Muscle of back (tissue), 11 donors: Measurements from ENCODE around the gene SLC4A7. TPM values are rescaled to one million over a fixed set of nuclear protein-coding genes. Genes with fewer than 3 reads are reported as not detected.
A peak's percentile ranks its signal among the peaks of the same experiment; 100 is the strongest.
"Not testable (repeated sequence)": the region's sequence is repeated elsewhere in the genome, so short reads cannot be mapped to it uniquely, and the experiment has no call there.

Experiments used
- DNase-seq, 3 donors: peaks; one replicate each; pipeline versions ENCODE4 v3.0.0 to v3.0.0-alpha.2; 2013
- polyA plus RNA-seq, 10 donors: library from polyadenylated mRNA; unstranded; fragments of 120-200 nt; gene quantifications; one replicate each; pipeline ENCODE4 v1.2.1, GENCODE V29; 2013; ENCODE audit not compliant: insufficient read length in 10 of 10

Gene SLC4A7
- polyA plus RNA-seq, 10 donors, result 9.8 to 19.5 (median 14.0) TPM

DNA sequence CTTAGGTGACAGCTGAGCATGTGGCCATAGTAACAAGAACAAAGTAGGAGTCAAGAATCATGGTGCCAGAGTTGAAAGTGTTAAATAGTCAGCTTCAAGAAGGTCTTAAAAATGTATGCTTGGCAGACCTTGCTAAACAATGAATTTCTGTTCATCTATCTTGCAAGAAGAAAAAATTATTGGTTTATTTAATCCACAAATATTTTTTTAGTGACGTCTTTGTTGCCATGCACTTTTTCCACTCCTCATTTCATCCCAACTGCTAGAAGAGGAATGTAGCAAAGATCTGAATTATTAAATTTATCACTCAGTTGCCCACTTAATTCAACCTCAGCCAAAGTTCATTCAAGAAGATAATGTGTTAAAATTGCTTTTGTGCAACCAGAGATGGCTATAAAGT, 3.2 kb upstream of the SLC4A7 start:
- DNase-seq, result peak in 1 of 3 donors; percentile 30

- DNase-seq, result no peak
Observed at GRCh38 chr3:27486336-27486735, 2.2 kb upstream of the SLC4A7 start.

DNA sequence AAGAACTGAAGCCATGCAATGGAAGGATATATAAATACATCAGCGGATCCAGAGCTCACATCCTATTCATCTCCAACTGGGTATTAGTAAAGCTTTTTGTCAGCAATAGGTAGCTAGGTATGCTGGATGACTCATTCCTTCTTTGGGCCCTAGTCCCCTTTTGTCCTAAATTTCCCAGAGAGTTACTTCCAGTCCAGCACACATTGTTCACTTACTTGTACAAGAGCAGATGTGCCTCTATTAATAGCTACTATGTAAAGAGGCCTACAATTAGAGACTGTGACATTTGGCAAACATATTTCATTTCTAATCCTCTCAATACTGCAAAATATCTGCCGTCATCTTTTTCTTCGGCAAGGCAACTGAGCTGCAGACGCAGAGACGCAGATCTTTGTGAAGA, 1.7 kb upstream of the SLC4A7 start:
- peak in 1 of 3 donors; percentile 65 for DNase-seq

DNA sequence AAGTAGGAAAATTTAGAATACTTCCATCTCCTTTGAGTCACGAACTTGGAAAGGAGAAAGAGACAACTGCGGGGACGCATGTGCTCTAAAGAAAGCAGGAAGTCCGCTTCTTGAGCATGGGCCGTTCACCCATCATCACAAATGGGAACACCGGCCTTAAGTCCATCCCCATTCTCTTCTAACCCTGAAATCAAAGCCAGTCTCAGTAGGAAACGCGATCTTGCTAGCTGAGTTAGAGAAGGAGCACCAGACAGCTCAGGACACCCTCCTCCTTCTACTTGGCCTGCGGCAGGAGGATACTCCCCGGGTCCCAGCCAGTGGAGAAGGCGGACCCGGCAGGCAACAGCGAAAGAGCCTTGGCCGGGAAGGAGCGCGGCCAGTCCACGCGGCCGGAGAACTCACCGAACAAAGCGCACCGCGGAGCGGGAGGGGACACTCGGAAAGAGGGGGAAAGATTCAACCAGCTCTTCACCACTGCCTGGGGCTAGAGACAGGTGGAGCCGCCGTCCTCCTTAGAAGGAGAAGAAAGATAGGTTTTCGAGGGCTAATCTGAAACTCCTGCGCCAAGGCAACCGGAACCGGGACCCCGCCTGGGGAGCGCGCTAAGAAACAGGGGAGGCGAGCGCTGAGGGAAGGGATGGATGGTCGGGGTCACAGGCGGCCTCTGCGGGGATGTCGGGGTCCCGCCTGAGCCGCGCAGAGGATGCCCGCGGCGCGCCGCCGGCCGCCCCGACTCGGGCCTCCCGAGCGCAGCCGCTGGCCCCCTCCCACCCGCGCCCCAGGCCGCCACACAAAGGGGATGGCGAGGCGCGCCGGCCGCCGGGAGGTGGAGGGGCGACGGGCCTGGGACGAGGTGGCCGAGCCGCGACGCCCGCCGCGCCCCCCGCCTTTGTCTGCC, 818 bp downstream of the SLC4A7 start:
- peak; percentile 68 to 92 (median 78) for DNase-seq

DNA sequence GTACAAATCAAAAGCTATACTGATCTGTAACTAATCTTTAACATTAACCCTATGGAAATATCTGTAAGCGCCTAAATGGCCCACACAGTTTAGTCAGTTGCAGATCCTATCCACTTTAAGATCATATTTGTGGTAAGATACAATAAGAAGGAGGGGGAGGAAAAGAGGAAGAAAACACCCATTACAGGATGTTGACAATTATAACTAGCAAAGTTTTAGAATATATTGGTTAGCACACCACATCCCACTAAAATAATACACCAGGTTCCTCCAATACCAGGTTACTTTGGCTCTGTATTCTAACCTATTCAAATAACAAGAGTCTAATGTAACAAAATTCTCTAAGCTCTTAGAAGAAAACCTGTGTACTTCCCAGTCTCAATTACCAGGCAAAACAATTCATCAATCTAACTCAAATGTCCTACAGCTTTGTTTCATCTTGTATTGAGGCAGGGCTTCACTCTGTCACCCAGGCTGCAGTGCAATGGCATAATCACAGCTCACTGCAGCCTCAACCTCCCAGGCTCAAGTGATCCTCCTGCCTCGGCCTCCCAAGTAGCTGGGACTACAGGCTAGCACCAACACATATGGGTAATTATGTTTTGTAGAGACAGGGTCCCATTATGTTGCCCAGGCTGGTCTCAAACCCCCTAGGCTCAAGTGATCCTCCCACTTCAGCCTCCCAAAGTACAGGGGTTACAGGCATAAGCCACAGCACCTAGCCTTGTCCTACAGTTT, 4.2 kb downstream of the SLC4A7 start:
- DNase-seq, result no peak

DNA sequence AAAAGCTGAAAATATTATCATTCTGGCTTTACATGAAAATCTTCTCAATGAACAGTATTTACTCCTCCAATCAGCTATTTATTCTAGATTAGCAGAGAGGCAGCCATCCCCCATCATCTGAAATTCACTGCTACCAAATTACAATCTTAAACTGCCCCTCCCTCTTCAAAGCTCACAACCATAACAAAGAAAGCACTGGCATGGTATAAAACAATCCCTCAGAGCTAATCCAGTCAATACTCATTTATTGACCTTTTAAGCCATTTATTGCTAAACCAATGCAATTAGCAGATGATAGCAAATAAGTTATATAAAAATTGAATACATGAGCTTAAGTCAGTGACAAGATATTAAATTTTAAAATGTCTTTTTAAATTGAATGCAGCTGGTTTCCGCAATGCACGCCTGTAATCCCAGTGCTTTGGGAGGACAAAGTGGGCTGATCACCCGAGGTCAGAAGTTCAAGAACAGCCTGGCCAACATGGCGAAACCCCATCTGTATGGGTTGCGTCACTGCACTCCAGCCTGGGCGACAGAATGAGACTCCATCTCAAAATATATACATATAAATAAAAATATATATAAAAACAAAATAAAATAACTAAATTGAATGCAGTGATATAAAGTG, 12.1 kb downstream of the SLC4A7 start:
- peak in 2 of 3 donors; percentile 29 to 67 for DNase-seq

DNA sequence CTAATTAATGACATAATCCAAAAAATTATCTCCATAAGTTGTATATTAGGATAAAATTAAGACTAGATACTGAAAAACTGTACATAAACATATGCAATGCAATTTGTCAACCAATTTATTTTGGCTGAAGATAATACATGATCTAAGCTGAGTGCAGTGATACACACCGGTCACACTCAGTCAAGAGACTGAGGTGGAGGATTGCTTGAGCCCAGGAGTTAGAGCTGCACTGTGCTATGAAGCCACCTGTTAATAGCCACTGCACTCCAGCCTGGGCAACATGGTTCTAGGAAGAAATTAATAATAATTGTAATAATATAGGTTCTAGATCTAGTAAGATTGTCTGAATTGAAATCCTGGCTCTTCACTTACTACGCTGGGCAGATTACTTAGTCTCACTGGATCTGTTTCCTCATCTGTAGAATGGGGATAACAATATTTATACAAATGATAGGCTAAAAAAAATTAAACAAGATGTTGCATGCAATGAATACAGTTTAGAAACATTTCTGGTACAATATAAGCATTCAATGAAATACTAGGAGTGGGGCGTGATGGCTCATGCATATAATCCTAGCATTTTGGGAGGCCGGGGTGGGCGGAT, 15.8 kb downstream of the SLC4A7 start:
- DNase-seq, result no peak

GRCh38 chr3:27467545-27467944, 16.6 kb downstream of the SLC4A7 start:
- peak; percentile 30 to 56 (median 32) for DNase-seq

DNA sequence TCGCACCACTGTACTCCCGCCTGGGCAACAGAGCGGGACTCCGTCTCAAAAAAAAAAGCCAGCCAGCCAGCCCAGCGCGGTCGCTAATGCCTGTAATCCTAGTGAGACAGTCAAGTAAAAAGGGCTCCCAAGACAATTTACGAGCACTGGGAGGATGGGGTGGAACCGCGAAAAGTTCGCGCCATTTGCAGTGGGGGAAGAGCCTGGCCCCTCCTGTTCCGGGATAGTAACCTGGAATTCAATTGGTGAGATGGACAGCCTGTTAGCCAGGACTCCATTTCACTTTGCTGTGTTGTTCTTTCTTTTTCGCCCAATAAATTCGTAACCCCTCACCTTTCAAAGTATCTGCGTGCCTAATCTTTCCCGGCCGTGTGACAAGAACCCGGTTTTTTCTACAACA, 19.5 kb downstream of the SLC4A7 start:
- no peak for DNase-seq

DNA sequence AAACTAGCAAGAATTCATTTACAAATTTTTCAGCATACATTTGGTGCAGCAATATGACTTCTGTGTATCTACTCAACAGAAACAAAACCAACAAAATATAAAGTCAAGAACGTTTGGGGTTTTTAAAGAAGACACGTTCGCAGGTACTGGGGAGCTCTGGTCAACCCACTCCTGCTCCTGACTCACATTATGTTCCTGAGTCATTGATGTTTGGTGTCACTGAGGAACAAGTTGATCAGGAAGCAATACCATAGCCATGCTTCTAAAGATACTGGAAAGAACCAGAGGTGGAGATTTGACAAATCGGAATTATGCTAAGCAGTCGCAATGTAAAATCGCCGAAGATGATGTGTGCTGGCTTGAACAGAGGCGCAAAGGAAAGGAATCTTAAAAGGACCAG, 22.0 kb downstream of the SLC4A7 start:
- no peak for DNase-seq

DNA sequence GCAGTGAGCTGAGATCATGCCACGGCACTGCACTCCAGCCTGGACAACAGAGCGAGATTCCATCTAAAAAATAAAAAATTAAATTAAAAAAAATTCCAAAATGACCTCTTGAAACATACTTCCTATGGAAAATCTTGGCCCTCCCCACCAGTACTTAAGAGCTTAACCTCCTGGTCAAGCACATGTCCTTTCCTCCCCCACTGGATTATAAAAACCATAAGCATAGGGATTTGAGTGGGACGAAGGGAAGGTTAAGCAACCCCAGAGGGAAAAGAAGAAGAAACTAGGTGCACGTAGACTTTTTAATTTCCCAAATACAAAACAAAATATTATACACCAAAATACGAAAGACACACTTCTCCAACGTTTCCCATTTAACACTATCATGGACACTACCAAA, 25.3 kb downstream of the SLC4A7 start:
- no peak for DNase-seq

- no peak for DNase-seq
Observed at GRCh38 chr3:27456554-27456953, 27.6 kb downstream of the SLC4A7 start.

GRCh38 chr3:27454914-27455313, 29.3 kb downstream of the SLC4A7 start:
- DNase-seq, result no peak

DNA sequence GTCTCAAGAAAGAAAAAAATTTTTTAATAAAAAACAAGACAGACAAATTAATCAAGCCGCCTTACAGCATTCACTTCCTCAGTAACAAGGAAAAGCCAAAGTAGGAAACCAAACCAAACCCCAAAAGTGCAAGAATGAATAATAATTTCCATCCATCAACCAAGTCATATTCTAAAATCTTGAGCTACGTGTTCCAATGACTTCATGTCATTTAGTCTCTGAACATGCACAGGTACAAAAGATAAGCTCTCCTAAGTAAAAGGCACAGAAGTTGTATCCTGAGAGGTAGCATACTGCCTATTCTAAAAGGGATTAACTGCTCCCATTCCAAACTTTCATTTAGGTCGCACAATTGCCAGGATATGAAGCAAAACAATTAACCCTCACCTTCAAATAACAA, 29.7 kb downstream of the SLC4A7 start:
- DNase-seq, result no peak

DNA sequence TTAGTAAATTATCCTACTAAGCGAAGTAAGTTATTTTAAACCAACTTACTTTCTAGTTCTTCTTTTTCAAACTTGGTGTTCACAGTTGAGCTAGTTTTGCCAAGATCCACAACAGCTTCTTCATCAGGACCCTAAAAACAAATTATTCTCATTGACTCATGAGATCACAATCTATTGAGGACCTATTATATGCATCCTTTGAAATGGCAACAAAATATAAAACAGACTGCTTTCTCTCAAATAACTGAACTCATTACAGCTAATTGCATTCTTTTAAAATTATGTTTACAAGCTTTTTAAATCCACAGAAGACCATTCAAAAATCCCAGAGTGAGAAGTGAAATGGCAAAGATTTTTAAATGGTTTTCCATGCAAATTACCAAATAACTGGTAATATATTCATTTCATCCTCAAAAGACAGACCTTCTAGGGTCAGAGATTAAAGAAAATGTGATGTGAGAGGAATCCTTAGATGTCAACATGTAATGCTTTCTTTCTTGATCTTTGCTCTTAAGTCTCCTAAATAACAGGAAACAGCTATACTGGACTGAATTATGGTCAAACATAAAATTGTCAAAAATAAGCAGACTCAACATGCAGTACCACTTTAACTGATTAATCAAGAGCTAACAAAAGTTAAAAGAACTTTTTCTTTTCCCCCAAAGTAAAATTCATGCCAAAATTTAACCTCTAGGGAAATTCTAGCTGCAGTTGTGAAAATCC, 31.7 kb downstream of the SLC4A7 start:
- no peak for DNase-seq

DNA sequence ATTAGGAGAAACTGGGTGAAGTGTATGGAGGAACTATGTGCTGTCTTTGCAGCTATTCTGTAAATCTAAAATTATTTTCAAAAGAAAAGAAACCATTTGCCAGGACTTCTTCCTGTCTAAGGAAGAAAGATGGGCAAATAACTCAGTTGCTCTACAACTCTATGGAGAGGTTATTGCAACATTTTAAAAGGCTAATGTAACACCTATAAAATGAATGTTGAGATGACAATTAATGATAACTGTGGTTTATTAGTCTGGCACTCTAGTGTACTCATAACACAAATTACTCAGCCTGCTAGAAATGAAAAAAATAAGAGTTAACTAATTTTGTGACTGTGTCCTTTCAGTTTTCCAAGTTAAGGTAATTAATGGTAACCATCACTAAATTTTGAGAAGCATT, 32.3 kb downstream of the SLC4A7 start:
- DNase-seq, result no peak

GRCh38 chr3:27451251-27451650, 32.9 kb downstream of the SLC4A7 start:
- no peak for DNase-seq

GRCh38 chr3:27449530-27450150, 34.5 kb downstream of the SLC4A7 start:
- no peak for DNase-seq

GRCh38 chr3:27442995-27443394, 41.2 kb downstream of the SLC4A7 start:
- DNase-seq, result not testable (repeated sequence)

GRCh38 chr3:27438352-27438751, 45.8 kb downstream of the SLC4A7 start:
- not testable (repeated sequence) for DNase-seq

DNA sequence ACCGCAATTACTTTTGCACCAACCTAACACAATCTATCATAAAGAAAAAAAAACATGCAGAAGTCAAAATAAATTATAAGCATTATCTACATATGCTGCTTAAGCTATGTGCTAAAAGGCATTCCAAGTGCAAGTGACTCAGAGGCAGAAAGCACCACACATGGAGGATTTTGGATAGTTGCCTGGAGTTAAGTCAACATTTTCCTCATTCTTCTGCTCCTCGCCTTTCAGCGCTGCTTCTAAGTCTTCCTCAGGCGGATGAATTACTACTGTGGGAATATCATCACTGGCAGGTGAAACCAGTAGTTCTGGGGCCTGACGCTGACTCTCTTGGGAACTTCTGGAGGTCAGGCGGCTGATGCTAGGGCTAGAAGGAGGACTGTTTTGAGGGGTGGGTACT, 53.1 kb downstream of the SLC4A7 start:
- DNase-seq, result peak; percentile 67 to 98 (median 79)
